ENCODE measurements around the gene EML1. TPM values are rescaled to one million over a fixed set of nuclear protein-coding genes. Genes with fewer than 3 reads are reported as not detected.
A peak's percentile ranks its signal among the peaks of the same experiment; 100 is the strongest.

Gene EML1
- total and polyA plus RNA-seq, 2 donors: 45.2 to 77.1 TPM

DNA sequence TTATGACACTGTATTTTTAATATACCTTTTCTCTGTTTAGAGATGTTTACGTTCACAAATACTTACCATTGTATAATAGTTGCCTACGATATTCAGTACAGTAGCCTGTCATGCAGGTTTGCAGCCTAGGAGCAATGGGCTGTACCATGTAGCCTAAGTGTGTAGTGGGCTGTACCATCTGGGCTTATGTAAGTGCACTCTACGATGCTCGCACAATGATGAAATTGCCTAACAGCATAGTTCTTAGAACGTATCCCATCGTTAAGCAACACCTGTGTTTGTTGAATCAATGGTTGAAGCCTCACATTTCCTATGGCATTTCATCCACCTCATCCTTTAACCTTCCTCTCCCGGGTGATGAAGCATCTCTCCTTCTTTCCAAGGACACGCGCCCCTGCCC is 12.5 kb upstream of the EML1 start:
- no peaks in the 10 kb centered on the region for H3K4me1 ChIP-seq (ENCODE audit: insufficient read depth)
- H3K36me3 ChIP-seq (ENCODE audit: insufficient read depth): no peaks in the 10 kb centered on the region
- no peak overlapping the region for H3K4me3 ChIP-seq (ENCODE audit: low read depth, low read length)
- H3K27ac ChIP-seq (ENCODE audit: low read depth): no peak overlapping the region
- 86% methylated on average over 9 of the region's 9 CpGs for WGBS
- no peak for DNase-seq (ENCODE audit: extremely low spot score)

DNA sequence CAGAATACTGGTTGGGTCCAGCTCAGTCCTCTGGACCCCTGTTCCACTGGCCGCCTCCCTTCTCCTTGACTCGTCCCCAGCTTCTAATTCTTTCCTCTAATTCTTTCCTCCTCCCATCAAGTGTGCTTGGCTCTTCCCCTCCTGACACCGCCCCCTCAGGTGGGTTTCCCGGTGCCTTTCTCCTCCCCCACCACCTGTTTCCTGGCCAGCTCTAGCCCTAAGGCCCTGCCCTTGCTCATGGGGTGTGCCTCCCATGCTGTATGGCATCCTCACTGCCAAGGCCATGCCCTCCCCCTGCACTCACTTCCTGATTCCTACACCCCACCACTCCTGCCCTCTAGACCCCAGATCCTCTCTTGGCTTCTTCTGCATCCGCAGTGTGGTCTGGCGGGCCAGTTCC is 12.1 kb upstream of the EML1 start:
- H3K4me3 ChIP-seq (ENCODE audit: low read depth, low read length): no peak overlapping the region
- DNase-seq (ENCODE audit: extremely low spot score): no peak
- WGBS: 81% methylated on average over 6 of the region's 6 CpGs
- H3K4me1 ChIP-seq (ENCODE audit: insufficient read depth): no peaks in the 10 kb centered on the region
- no peak overlapping the region for H3K27ac ChIP-seq (ENCODE audit: low read depth)
- H3K36me3 ChIP-seq (ENCODE audit: insufficient read depth): no peaks in the 10 kb centered on the region

DNA sequence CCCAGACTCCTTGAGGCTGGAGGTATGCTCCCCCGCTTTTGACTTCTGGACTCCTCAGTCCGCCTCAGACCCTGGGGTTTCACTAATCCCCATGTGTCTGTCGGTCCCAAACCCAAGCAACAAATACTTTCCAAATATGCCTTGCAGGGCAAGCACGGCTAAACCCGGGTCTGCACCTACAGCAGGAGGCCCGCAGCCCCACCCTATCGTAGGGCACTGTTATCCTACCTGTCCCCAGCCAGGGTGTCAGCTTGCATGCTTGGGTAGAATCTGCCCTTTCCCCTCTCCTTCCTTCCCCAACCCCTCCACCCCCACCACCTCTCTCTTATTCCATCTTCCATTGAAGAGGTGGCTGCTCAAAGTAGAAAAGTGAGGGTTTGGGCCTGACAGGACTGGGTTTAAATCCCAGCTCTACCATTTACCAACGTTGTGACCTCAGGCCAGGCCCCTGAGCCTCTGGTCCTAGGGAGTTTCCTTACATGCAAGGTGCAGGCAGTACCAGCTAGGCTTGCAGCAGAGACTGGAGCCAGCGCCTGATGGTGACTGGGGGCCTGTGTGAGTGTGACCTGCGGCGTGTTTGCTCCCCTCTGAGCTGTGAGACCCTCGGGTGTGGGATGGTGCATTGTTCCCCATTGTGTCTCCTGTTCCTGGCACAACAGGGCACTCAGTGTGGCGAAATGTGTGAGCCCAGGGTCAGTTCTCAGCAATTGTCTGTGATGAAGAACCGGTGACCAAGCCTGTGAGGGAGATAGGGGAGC is 11.2 kb upstream of the EML1 start:
- Histone ChIP-seq H3K4me3 (ENCODE audit: low read depth, low read length) (no peak overlapping the region), H3K27ac (ENCODE audit: low read depth) (no peak overlapping the region), H3K4me1 (ENCODE audit: insufficient read depth) (no peaks in the 10 kb centered on the region), H3K36me3 (ENCODE audit: insufficient read depth) (no peaks in the 10 kb centered on the region)
- DNase-seq (ENCODE audit: extremely low spot score): no peak
- 85% methylated on average over 14 of the region's 14 CpGs for WGBS

DNA sequence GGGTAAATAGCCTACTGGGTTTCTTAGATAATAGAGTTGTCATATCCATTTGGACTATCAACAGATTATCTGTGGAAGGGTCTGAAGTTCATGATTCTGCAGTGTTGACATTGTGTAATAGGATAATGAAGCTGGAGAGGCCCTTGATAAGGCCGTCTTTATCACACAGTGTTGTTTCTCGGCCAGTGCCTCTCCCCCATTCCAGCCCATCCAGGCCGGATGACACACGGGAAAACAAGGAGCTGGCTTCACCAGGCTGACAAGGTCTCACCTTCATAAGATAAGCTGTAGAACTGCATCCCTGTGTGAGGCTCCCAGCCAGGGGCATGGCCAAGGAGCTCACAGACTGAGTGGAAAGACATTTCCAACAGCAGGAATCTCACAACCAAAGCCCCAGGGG is 8.7 kb upstream of the EML1 start:
- H3K36me3 ChIP-seq (ENCODE audit: insufficient read depth): no peaks in the 10 kb centered on the region
- no peak for DNase-seq (ENCODE audit: extremely low spot score)
- H3K4me1 ChIP-seq (ENCODE audit: insufficient read depth): no peaks in the 10 kb centered on the region
- no peak overlapping the region for H3K4me3 ChIP-seq (ENCODE audit: low read depth, low read length)
- 60% methylated on average over 4 of the region's 4 CpGs for WGBS
- H3K27ac ChIP-seq (ENCODE audit: low read depth): no peak overlapping the region

DNA sequence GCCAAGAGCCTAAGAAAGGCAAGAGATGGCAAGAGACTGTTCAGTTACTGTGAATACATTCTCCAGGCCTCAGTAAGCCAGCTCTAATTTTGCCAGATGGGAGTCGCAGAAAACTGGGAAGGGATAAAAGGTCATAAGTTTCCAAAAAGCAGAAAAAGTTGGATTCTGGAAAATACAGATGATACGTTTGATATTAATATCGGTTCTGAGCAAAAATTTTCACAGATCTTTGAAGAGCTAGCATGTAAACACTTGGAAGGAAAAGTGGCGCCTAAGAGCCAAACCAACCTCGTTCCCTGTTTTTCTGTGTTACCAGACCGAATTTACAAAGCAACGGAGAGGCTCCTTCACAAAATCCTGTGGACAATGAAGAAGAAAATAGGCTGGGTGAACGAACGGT is 7.8 kb upstream of the EML1 start:
- H3K36me3 ChIP-seq (ENCODE audit: insufficient read depth): no peaks in the 10 kb centered on the region
- no peak for DNase-seq (ENCODE audit: extremely low spot score)
- H3K4me1 ChIP-seq (ENCODE audit: insufficient read depth): no peaks in the 10 kb centered on the region
- WGBS: 79% methylated on average over 9 of the region's 9 CpGs
- no peak overlapping the region for H3K4me3 ChIP-seq (ENCODE audit: low read depth, low read length)
- no peak overlapping the region for H3K27ac ChIP-seq (ENCODE audit: low read depth)

DNA sequence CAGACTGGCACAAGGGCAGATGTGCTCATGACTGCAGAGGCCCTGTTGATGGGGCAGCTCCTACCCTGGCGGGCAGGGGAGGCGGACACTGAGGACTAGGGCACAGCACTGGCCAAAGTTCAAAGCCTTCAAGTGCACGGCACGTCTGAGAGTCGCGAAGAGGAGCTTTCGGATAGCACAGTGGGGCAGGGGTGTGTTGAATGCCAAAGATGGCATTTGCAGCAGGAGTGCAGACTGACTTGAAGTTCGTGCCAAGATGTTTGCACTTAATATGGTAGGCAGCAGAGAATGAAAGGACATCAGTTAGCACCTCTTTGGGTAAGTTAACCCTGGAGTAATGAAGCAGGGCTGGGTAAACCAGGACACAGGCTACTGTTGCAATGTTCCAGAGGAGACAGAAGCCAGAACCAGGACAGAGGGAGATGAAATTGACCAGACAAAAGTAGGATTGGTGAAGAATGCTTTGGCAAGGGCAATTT is 6.7 kb upstream of the EML1 start:
- Histone ChIP-seq H3K4me1 (ENCODE audit: insufficient read depth) (no peaks in the 10 kb centered on the region), H3K4me3 (ENCODE audit: low read depth, low read length) (no peak overlapping the region), H3K36me3 (ENCODE audit: insufficient read depth) (no peaks in the 10 kb centered on the region), H3K27ac (ENCODE audit: low read depth) (no peak overlapping the region)
- no peak for DNase-seq (ENCODE audit: extremely low spot score)
- WGBS: 66% methylated on average over 8 of the region's 8 CpGs

DNA sequence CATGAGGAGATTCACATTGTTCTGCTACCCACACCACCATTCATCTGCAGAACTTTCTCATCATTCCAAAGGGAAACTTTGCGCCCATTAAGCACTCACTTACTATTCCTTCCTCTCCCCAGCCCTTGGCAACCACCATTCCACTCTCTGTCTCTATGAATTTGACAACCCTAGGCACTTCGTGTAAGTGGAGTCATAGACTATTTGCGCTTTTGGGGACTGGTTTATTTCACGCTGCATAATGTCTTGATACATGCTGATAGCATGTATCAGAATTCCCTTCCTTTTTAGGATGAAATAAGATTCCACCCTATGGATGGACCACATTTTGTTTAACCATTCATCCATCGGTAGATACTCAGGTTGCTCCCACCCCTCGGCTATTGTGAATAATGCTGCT is 4.5 kb upstream of the EML1 start:
- H3K4me3 ChIP-seq (ENCODE audit: low read depth, low read length): no peak overlapping the region
- 77% methylated on average over 6 of the region's 6 CpGs for WGBS
- no peak for DNase-seq (ENCODE audit: extremely low spot score)
- H3K36me3 ChIP-seq (ENCODE audit: insufficient read depth): no peaks in the 10 kb centered on the region
- H3K27ac ChIP-seq (ENCODE audit: low read depth): no peak overlapping the region
- no peaks in the 10 kb centered on the region for H3K4me1 ChIP-seq (ENCODE audit: insufficient read depth)

DNA sequence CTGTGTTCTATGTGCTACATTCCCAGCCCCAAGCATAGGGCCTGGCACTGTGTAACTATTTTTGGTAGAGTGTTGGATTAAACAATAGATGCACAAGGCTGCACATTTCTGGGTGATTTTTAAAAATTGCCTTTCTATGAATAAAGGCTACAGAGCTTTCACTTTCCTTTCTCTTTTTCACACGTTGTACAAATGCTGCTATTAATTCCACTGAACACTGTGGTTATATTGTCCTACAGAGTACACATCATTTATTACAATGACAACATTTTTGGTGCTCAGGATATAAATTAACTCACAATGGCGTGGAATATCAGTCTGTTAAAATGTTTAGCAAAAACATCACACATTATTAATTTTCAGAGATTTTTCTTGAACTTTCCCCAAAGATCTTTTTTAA is 3.6 kb upstream of the EML1 start:
- no peak overlapping the region for H3K4me3 ChIP-seq (ENCODE audit: low read depth, low read length)
- no peaks in the 10 kb centered on the region for H3K4me1 ChIP-seq (ENCODE audit: insufficient read depth)
- no peaks in the 10 kb centered on the region for H3K36me3 ChIP-seq (ENCODE audit: insufficient read depth)
- no peak overlapping the region for H3K27ac ChIP-seq (ENCODE audit: low read depth)
- WGBS: 52% methylated on average over 2 of the region's 2 CpGs
- DNase-seq (ENCODE audit: extremely low spot score): no peak

DNA sequence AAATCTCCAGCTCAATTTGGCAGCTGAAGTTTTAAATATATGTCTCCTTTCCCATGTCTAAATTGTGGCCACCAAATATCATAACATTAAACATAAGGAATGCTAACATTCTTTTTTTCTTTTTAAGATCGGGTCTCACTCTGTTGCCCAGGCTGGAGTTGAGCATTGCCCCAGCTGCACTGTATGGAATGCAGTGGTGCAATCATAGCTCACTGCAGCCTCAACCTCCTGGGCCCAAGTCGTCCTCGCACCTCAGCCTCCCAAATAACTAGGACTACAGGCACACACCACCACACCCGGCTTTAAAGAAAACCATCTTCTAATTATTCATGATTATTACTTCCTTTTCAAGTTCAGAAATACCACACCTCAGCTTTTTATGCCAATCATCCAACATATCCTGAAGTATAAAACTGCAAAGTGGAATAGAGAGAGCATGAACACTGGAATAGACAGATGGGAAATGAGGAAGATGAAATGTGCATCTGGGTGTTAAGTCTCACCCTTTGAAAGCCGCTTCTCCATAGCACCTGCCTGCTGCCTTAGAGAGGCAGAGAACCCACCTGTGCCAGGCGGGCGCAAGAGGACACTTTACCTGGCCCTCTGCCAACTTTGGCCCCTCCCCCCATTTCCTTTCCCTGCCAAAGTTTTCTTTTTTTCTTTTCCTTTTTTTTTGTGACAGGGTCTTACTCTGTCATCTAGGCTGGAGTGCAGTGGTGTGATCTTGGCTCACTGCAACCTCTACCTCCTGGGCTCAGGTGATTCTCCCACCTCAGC is 2.8 kb upstream of the EML1 start:
- Histone ChIP-seq H3K4me1 (ENCODE audit: insufficient read depth) (no peaks in the 10 kb centered on the region), H3K27ac (ENCODE audit: low read depth) (no peak overlapping the region), H3K4me3 (ENCODE audit: low read depth, low read length) (no peak overlapping the region), H3K36me3 (ENCODE audit: insufficient read depth) (no peaks in the 10 kb centered on the region)
- 88% methylated on average over 7 of the region's 7 CpGs for WGBS
- DNase-seq (ENCODE audit: extremely low spot score): no peak

DNA sequence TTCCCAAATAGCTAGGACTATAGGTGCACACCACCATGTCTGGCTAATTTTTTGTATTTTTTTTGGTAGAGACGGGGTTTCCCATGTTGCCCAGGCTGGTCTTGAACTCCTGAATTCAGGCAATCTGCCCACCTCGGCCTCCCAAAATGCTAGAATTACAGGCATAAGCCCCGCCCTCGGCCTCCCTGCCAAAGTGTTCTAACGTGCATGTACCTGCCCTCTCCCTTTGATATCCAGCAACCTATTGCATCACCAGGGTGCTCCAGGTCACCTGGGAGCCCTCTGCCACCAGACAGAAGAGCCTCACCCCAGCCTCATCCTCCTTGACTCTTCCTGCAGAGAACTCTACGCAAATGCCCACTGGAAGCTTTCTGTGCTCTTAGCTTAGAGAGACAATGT is 2.2 kb upstream of the EML1 start:
- Histone ChIP-seq H3K27ac (ENCODE audit: low read depth) (no peak overlapping the region), H3K4me3 (ENCODE audit: low read depth, low read length) (no peak overlapping the region), H3K36me3 (ENCODE audit: insufficient read depth) (no peaks in the 10 kb centered on the region), H3K4me1 (ENCODE audit: insufficient read depth) (no peaks in the 10 kb centered on the region)
- DNase-seq (ENCODE audit: extremely low spot score): no peak
- WGBS: 79% methylated on average over 6 of the region's 6 CpGs

DNA sequence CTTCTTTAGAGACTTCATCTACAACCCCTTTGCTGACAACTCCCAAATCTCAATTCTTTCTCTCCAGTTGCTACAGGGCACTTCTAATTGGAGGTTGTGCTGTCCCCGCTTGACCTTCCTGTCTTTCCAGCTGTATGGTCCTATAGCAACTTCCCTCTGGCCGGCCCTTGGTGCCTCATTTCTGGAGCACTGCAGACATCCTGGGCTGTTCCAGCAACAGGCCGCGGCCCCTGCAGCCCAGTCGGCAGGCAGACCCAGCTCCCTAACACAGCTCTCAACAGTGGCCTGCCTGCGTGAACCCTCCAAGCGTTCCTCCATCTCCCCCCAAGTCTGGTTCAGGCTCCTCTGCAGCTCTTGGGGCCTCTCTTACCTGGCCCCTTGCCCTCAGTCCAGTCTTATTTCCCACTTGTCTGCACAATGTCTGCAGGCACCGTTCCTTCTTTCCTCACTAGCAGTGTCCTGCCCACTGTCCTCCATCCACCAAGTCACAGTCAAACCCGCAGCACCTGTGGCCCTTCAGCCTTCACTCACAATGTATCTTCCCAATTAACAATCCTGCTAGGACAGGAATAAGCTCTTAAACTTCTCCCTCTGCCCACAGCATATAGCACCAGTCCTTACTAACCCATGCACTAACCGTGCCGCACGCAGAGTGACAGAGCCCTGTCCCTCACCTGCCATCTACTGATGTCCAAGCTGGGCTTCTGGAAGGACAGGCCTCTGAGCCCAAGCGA is 1.6 kb upstream of the EML1 start:
- Histone ChIP-seq H3K4me3 (ENCODE audit: low read depth, low read length) (no peak overlapping the region), H3K4me1 (ENCODE audit: insufficient read depth) (no peaks in the 10 kb centered on the region), H3K27ac (ENCODE audit: low read depth) (no peak overlapping the region), H3K36me3 (ENCODE audit: insufficient read depth) (no peaks in the 10 kb centered on the region)
- DNase-seq (ENCODE audit: extremely low spot score): no peak
- 56% methylated on average over 13 of the region's 13 CpGs for WGBS

DNA sequence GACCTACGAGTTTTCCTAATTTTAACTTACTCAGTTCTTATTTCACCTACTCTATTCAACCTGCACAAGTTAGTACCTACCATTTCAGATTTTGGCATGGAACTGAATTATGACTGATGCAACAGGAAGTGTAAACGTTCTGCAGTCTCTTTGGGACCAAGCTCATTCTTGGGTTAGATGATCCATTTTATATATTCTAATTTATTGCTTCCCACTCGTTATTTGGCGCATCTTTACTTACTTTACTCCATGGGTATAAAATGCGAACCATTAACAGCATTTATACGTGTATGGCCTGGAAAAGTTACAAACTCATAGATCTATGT is 1.0 kb upstream of the EML1 start:
- no peak for DNase-seq (ENCODE audit: extremely low spot score)
- H3K4me1 ChIP-seq (ENCODE audit: insufficient read depth): no peaks in the 10 kb centered on the region
- no peak overlapping the region for H3K27ac ChIP-seq (ENCODE audit: low read depth)
- H3K4me3 ChIP-seq (ENCODE audit: low read depth, low read length): no peak overlapping the region
- H3K36me3 ChIP-seq (ENCODE audit: insufficient read depth): no peaks in the 10 kb centered on the region
- 62% methylated on average over 6 of the region's 6 CpGs for WGBS

DNA sequence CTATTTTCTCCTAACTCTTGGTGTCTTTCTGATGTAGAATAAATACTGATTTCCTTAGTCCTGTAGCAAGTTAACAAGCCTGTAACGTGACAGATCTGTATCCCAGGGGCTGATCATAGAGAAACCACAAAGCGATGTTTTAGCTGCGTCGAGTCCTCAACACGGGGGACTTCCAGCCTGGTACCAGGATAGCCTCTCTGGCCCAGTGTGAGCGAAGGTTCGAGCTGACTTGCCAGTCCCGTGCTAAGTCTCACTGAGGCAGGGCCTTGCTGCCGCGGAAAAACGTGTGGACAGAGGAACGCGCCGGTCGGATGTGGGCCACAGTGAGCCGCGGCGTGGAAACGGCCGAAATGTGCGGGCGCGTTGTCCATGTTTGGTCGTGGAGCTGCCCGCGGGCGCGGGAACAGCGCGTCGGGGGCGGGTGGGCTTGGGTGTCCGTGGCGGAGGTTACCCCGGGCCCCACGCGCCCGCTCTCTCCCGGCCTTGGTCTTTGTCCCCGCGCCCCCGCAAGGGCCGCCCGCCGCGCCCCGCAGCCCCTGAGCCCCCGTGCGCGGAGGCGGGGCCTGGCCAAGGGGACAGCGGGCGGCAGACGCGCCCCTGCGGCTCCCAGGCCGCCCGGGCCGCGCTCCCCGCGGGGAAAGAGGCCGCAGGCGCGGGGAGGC is 531 bp upstream of the EML1 start:
- peak overlapping the region; percentile 85 for H3K4me3 ChIP-seq (ENCODE audit: low read depth, low read length)
- peak overlapping the region; percentile 90 for H3K27ac ChIP-seq (ENCODE audit: low read depth)
- H3K36me3 ChIP-seq (ENCODE audit: insufficient read depth): no peaks in the 10 kb centered on the region
- H3K4me1 ChIP-seq (ENCODE audit: insufficient read depth): no peaks in the 10 kb centered on the region
- WGBS: 4% methylated on average over 65 of the region's 65 CpGs
- DNase-seq (ENCODE audit: extremely low spot score): no peak
